ENCODE data around the gene SNHG17. TPM values are rescaled to one million over a fixed set of nuclear protein-coding genes. Genes with fewer than 3 reads are reported as not detected.

Gene SNHG17
- total RNA-seq, 1 donor, result 6.9 TPM

GRCh38 chr20:38406476-38406875, 28.7 kb downstream of the SNHG17 start:
- Histone ChIP-seq H3K79me2 (ENCODE audit: insufficient read depth, low read length) (no peaks in the 10 kb centered on the region), H2AFZ (ENCODE audit: low read length) (no peak overlapping the region), H3K27me3 (ENCODE audit: insufficient read depth, low read length) (no peaks in the 10 kb centered on the region), H3K4me3 (ENCODE audit: insufficient read depth, low read length) (no peak overlapping the region), H3K36me3 (ENCODE audit: insufficient read depth, low read length) (peaks cover 3% of the 10 kb centered on the region), H3K27ac (ENCODE audit: low read depth, low read length) (no peak overlapping the region), H4K20me1 (ENCODE audit: insufficient read depth, low read length) (no peaks in the 10 kb centered on the region), H3K4me1 (ENCODE audit: insufficient read depth, low read length) (no peaks in the 10 kb centered on the region), H3K4me2 (ENCODE audit: insufficient read depth, low read length) (no peak overlapping the region), H3K9me3 (ENCODE audit: low read depth, low read length) (no peaks in the 10 kb centered on the region)
- DNase-seq (ENCODE audit: insufficient read length, low spot score, missing footprints), result no peak
- no peak for TF ChIP-seq CTCF (IDR thresholded peaks at IDR 0.05; ENCODE audit: extremely low read depth, low read depth, low read length)

DNA sequence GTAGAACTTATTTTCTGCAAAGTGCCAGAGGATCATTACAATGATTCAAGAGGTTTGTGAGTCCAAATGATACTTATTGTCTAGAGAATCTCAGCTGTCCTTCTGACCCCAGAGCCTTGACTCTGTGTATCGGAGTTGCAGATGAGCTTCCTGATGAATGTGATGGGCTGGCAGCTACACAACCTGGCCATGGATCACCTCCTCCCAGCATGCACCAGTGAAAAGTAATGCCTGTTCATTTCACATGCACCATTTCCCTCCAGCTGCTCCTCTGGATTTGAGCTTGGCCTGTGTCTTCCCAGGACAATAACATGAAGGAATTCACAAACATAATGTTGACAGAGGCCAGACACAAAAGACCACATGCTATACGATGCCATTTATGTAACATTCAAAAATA, 30.0 kb downstream of the SNHG17 start:
- Histone ChIP-seq H3K4me1 (ENCODE audit: insufficient read depth, low read length) (no peaks in the 10 kb centered on the region), H3K27ac (ENCODE audit: low read depth, low read length) (no peak overlapping the region), H3K9me3 (ENCODE audit: low read depth, low read length) (no peaks in the 10 kb centered on the region), H2AFZ (ENCODE audit: low read length) (no peak overlapping the region), H3K79me2 (ENCODE audit: insufficient read depth, low read length) (no peaks in the 10 kb centered on the region), H4K20me1 (ENCODE audit: insufficient read depth, low read length) (no peaks in the 10 kb centered on the region), H3K4me2 (ENCODE audit: insufficient read depth, low read length) (no peak overlapping the region), H3K4me3 (ENCODE audit: insufficient read depth, low read length) (no peak overlapping the region), H3K27me3 (ENCODE audit: insufficient read depth, low read length) (no peaks in the 10 kb centered on the region), H3K36me3 (ENCODE audit: insufficient read depth, low read length) (peaks cover under 1% of the 10 kb centered on the region)
- DNase-seq (ENCODE audit: insufficient read length, low spot score, missing footprints), result no peak
- TF ChIP-seq CTCF (IDR thresholded peaks at IDR 0.05; ENCODE audit: extremely low read depth, low read depth, low read length), result no peak

DNA sequence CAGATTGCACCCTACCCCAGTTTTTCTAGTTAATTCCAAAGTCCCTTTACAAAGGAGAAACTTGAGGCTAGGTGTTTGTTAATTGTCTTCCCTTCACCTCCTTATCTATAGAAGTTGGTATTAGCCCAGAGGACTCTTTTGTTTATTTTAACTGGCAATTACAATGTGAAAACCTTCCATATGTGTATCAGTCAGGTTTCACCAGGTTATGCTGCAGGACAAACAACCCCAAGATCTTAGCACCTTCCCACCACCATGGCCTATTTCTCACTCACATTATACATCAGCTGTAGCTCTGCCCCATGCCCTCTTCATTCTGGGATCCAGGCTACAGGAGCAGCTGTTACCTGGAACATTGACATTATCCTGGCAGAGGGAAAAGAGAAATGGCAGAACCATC, 31.1 kb downstream of the SNHG17 start:
- Histone ChIP-seq H3K9me3 (ENCODE audit: low read depth, low read length) (no peaks in the 10 kb centered on the region), H3K4me3 (ENCODE audit: insufficient read depth, low read length) (no peak overlapping the region), H3K4me2 (ENCODE audit: insufficient read depth, low read length) (no peak overlapping the region), H2AFZ (ENCODE audit: low read length) (no peak overlapping the region), H4K20me1 (ENCODE audit: insufficient read depth, low read length) (no peaks in the 10 kb centered on the region), H3K79me2 (ENCODE audit: insufficient read depth, low read length) (no peaks in the 10 kb centered on the region), H3K27ac (ENCODE audit: low read depth, low read length) (no peak overlapping the region), H3K36me3 (ENCODE audit: insufficient read depth, low read length) (no peaks in the 10 kb centered on the region), H3K27me3 (ENCODE audit: insufficient read depth, low read length) (no peaks in the 10 kb centered on the region), H3K4me1 (ENCODE audit: insufficient read depth, low read length) (no peaks in the 10 kb centered on the region)
- DNase-seq (ENCODE audit: insufficient read length, low spot score, missing footprints), result peak; percentile 58
- no peak for TF ChIP-seq CTCF (IDR thresholded peaks at IDR 0.05; ENCODE audit: extremely low read depth, low read depth, low read length)

- H3K9me3 ChIP-seq (ENCODE audit: low read depth, low read length), result no peaks in the 10 kb centered on the region
- no peak overlapping the region for H3K4me3 ChIP-seq (ENCODE audit: insufficient read depth, low read length)
- H3K27ac ChIP-seq (ENCODE audit: low read depth, low read length), result no peak overlapping the region
- no peaks in the 10 kb centered on the region for H4K20me1 ChIP-seq (ENCODE audit: insufficient read depth, low read length)
- DNase-seq (ENCODE audit: insufficient read length, low spot score, missing footprints), result no peak
- no peaks in the 10 kb centered on the region for H3K27me3 ChIP-seq (ENCODE audit: insufficient read depth, low read length)
- H3K79me2 ChIP-seq (ENCODE audit: insufficient read depth, low read length), result no peaks in the 10 kb centered on the region
- H3K4me2 ChIP-seq (ENCODE audit: insufficient read depth, low read length), result no peak overlapping the region
- no peaks in the 10 kb centered on the region for H3K36me3 ChIP-seq (ENCODE audit: insufficient read depth, low read length)
- TF ChIP-seq CTCF (IDR thresholded peaks at IDR 0.05; ENCODE audit: extremely low read depth, low read depth, low read length), result no peak
- no peak overlapping the region for H2AFZ ChIP-seq (ENCODE audit: low read length)
- no peaks in the 10 kb centered on the region for H3K4me1 ChIP-seq (ENCODE audit: insufficient read depth, low read length)
Observed at GRCh38 chr20:38402816-38403215, 32.3 kb downstream of the SNHG17 start.

Measured in osteoblast (primary cell).